ENCODE data around the gene TRAM2.

TRAM2 gene

GRCh38 chr6:52510213-52510562 is 66.7 kb downstream of the TRAM2 start:
- no peak for DNase-seq (ENCODE audit: low read depth)

- DNase-seq (ENCODE audit: low read depth): no peak
Measured at GRCh38 chr6:52509281-52510212, 67.3 kb downstream of the TRAM2 start.

GRCh38 chr6:52508261-52508739 is 68.6 kb downstream of the TRAM2 start:
- no peak for DNase-seq (ENCODE audit: low read depth)

- no peak for DNase-seq (ENCODE audit: low read depth)
Measured at GRCh38 chr6:52507557-52508260, 69.2 kb downstream of the TRAM2 start.

GRCh38 chr6:52506476-52506875 is 70.4 kb downstream of the TRAM2 start:
- DNase-seq (ENCODE audit: low read depth): no peak

GRCh38 chr6:52505726-52506409 is 71.0 kb downstream of the TRAM2 start:
- DNase-seq (ENCODE audit: low read depth): no peak

GRCh38 chr6:52504782-52505136 is 72.1 kb downstream of the TRAM2 start:
- DNase-seq (ENCODE audit: low read depth): no peak

- no peak for DNase-seq (ENCODE audit: low read depth)
Measured at GRCh38 chr6:52503851-52504781, 72.7 kb downstream of the TRAM2 start.

- DNase-seq (ENCODE audit: low read depth): no peak
Measured at GRCh38 chr6:52503323-52503747, 73.5 kb downstream of the TRAM2 start.

GRCh38 chr6:52502306-52503029 is 74.4 kb downstream of the TRAM2 start:
- DNase-seq (ENCODE audit: low read depth): no peak

- DNase-seq (ENCODE audit: low read depth): no peak
Measured at GRCh38 chr6:52500238-52501129, 76.4 kb downstream of the TRAM2 start.

GRCh38 chr6:52499681-52500236 is 77.1 kb downstream of the TRAM2 start:
- no peak for DNase-seq (ENCODE audit: low read depth)

- no peak for DNase-seq (ENCODE audit: low read depth)
Measured at GRCh38 chr6:52499026-52499425, 77.8 kb downstream of the TRAM2 start.

GRCh38 chr6:52498538-52499017 is 78.3 kb downstream of the TRAM2 start:
- no peak for DNase-seq (ENCODE audit: low read depth)

- no peak for DNase-seq (ENCODE audit: low read depth)
Measured at GRCh38 chr6:52497652-52498408, 79.0 kb downstream of the TRAM2 start.

GRCh38 chr6:52496631-52497030 is 80.2 kb downstream of the TRAM2 start:
- DNase-seq (ENCODE audit: low read depth): no peak

- DNase-seq (ENCODE audit: low read depth): no peak
Measured at GRCh38 chr6:52495922-52496321, 80.9 kb downstream of the TRAM2 start.

- DNase-seq (ENCODE audit: low read depth): no peak
Measured at GRCh38 chr6:52494298-52495072, 82.4 kb downstream of the TRAM2 start.
